ENCODE measurements around the gene LUC7L3. TPM values are rescaled to one million over a fixed set of nuclear protein-coding genes. Genes with fewer than 3 reads are reported as not detected.

The LUC7L3 gene
- total RNA-seq, 1 donor from 2014 or later = 71.5 TPM

DNA sequence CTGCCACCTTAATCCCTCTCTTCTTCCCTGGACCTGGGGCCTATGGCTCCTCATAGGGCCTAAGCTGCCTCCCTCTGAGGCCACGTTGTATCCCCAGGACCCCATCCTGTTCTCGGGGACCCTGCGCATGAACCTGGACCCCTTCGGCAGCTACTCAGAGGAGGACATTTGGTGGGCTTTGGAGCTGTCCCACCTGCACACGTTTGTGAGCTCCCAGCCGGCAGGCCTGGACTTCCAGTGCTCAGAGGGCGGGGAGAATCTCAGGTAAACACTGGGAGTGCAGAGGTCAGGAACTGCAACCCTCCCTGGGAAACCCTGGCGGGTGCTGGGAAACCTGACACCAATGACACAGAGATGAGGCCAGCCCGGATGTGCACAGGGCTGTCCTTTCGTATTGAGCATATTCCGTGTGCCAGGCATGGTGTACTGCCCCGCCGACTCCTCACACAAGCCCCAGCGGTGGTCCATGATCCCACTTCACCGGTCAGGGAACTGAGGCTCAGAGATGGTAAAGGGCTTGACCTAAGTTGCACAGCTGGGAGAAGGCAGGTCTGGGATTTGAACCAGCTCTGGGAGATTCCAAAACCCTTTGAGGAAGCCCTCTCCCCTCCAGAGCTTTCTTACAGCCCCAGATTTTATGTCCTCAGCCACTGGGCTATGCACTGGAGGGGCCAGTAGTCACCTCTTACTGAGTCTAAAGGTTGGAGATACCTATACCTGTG lies 34.6 kb upstream of the LUC7L3 start:
- no peak for DNase-seq (ENCODE audit: low spot score)
- Mint-ChIP-seq H3K4me3 (ENCODE audit: unreplicated experiment) (no peak overlapping the region), H3K27ac (ENCODE audit: unreplicated experiment) (no peak overlapping the region), H3K36me3 (ENCODE audit: low read depth) (no peaks in the 10 kb centered on the region), H3K9me3 (ENCODE audit: low read depth) (no peaks in the 10 kb centered on the region), H3K27me3 (ENCODE audit: low read depth) (no peaks in the 10 kb centered on the region), H3K4me1 (ENCODE audit: low read depth) (peaks cover 25% of the 10 kb centered on the region)
- TF ChIP-seq, protein P1, sequence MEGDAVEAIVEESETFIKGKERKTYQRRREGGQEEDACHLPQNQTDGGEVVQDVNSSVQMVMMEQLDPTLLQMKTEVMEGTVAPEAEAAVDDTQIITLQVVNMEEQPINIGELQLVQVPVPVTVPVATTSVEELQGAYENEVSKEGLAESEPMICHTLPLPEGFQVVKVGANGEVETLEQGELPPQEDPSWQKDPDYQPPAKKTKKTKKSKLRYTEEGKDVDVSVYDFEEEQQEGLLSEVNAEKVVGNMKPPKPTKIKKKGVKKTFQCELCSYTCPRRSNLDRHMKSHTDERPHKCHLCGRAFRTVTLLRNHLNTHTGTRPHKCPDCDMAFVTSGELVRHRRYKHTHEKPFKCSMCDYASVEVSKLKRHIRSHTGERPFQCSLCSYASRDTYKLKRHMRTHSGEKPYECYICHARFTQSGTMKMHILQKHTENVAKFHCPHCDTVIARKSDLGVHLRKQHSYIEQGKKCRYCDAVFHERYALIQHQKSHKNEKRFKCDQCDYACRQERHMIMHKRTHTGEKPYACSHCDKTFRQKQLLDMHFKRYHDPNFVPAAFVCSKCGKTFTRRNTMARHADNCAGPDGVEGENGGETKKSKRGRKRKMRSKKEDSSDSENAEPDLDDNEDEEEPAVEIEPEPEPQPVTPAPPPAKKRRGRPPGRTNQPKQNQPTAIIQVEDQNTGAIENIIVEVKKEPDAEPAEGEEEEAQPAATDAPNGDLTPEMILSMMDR (IDR thresholded peaks at IDR 0.05) = no peak

DNA sequence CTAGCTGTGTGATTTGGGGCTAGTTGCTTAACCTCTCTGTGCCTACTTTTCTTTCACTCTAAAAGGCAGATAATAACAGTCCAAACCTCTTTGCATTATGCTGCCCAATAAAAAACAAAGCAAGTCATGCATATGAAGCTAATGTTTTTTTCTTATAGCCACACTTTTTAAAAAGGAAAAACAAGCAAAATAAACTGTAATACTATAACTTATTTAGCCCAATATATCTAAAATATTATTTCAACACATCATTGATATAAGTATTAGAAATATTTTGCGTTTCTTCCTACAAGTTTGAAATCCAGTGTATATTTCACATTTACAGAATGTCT lies 34.1 kb upstream of the LUC7L3 start:
- Mint-ChIP-seq H3K9me3 (ENCODE audit: low read depth) (no peaks in the 10 kb centered on the region), H3K4me1 (ENCODE audit: low read depth) (peaks cover 28% of the 10 kb centered on the region), H3K4me3 (ENCODE audit: unreplicated experiment) (no peak overlapping the region)

DNA sequence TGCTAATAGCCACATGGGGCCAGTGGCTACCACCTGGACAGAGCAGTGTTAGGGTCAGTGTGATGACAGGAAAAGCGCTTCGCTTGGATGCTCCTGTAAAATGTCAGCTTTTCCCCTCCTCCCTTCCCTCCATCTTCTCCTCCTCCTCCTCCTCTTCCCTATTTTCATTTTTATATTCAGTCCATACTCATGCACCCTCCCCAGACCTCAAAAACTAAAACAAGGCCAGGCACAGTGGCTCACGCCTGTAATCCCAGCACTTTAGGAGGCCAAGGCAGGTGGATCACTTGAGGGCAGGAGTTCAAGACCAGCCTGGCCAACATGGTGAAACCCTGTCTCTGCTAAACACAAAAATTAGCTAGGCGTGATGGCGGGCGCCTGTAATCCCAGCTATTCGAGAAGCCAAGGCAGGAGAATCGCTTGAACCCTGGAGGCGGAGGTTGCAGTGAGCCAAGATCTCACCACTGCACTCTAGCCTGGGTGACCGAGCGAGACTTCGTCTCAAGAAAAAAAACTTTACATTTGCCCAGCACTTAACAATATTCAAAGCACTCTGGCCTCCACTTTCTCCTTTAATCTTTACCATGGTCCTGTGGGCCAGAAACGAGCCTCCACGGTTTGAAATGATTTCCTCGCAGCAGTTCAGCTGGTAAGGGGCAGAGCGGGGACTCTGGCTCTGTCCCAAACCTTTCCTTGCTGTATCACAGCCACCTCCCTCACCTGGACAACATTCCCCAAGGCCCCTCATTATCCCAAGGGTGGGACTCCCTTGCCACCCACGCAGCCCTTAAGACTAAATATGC lies 33.5 kb upstream of the LUC7L3 start:
- peaks cover 28% of the 10 kb centered on the region for H3K4me1 Mint-ChIP-seq (ENCODE audit: low read depth)
- no peaks in the 10 kb centered on the region for H3K36me3 Mint-ChIP-seq (ENCODE audit: low read depth)
- H3K27me3 Mint-ChIP-seq (ENCODE audit: low read depth) = no peaks in the 10 kb centered on the region
- no peaks in the 10 kb centered on the region for H3K9me3 Mint-ChIP-seq (ENCODE audit: low read depth)
- DNase-seq (ENCODE audit: low spot score) = no peak
- peak overlapping the region; percentile 79 for H3K27ac Mint-ChIP-seq (ENCODE audit: unreplicated experiment)
- no peak overlapping the region for H3K4me3 Mint-ChIP-seq (ENCODE audit: unreplicated experiment)
- TF ChIP-seq, protein P1 (IDR thresholded peaks at IDR 0.05) = no peak

More for the DNA sequence above, 34.1 kb upstream of the LUC7L3 start:
- DNase-seq (ENCODE audit: low spot score) = no peak
- TF ChIP-seq, protein P1 (IDR thresholded peaks at IDR 0.05) = no peak
- no peaks in the 10 kb centered on the region for H3K27me3 Mint-ChIP-seq (ENCODE audit: low read depth)
- no peak overlapping the region for H3K27ac Mint-ChIP-seq (ENCODE audit: unreplicated experiment)
- H3K36me3 Mint-ChIP-seq (ENCODE audit: low read depth) = no peaks in the 10 kb centered on the region

DNA sequence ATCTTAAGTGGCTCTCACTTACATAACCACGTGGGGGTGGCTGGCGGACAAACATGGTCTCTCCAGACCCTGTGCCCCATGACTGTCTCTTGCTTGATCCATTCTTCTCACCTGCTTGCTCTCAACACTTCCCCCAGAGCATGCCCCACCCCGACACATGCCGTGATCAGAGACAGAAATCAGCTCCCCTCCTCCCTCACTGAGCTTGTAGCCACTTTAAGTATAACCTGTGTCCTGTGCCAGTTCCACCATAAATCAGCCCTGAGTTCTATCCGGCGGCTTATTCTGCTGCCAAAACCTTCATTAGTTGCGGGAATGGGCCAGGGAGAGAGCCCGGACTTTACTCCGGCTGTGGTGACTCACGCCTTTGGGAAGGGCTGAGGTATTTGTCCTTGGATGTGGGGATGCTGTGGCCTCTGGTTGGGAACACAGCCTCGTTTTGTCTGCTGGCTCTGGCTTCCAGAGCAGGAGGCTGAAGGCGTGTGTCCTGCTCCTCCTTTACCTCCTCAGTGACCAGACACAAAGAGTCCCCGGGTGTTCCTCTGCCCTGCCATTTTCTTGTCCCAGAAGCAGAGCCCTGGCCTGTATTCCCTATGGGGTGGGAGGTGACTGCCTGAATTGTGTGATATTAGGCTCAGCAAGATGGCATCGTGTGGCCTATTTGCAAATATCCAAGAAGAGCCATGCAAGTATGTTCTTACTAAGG lies 32.8 kb upstream of the LUC7L3 start:
- no peaks in the 10 kb centered on the region for H3K27me3 Mint-ChIP-seq (ENCODE audit: low read depth)
- H3K4me3 Mint-ChIP-seq (ENCODE audit: unreplicated experiment) = no peak overlapping the region
- peaks cover 21% of the 10 kb centered on the region for H3K4me1 Mint-ChIP-seq (ENCODE audit: low read depth)
- no peak for DNase-seq (ENCODE audit: low spot score)
- H3K36me3 Mint-ChIP-seq (ENCODE audit: low read depth) = no peaks in the 10 kb centered on the region
- TF ChIP-seq, protein P1 (IDR thresholded peaks at IDR 0.05) = no peak
- no peaks in the 10 kb centered on the region for H3K9me3 Mint-ChIP-seq (ENCODE audit: low read depth)
- peak overlapping the region; percentile 79 for H3K27ac Mint-ChIP-seq (ENCODE audit: unreplicated experiment)

Measured in chondrocyte (in vitro differentiated cells).